ENCODE data around the gene PRXL2A.

GRCh38 chr10:80441831-80442230 is 33.5 kb downstream of the PRXL2A start:
- TF ChIP-seq POLR2AphosphoS5 (IDR thresholded peaks at IDR 0.05; ENCODE audit: low read depth, low read length) (no peak), TAF1 (IDR thresholded peaks at IDR 0.05; ENCODE audit: borderline replicate concordance, insufficient read depth, low read length) (no peak), REST (IDR thresholded peaks at IDR 0.05; ENCODE audit: insufficient read depth in 1 of 2, low read depth in 2 of 2, low read length in 2 of 2) (no peak), SIN3A (IDR thresholded peaks at IDR 0.05; ENCODE audit: borderline replicate concordance, insufficient read depth, low read length) (no peak), FOXP2 (optimal IDR thresholded peaks at IDR 0.05; ENCODE audit: borderline replicate concordance, extremely low read depth, extremely low read length, insufficient read depth) (no peak)
